Activated CD4-positive, alpha-beta T cell treated with anti-CD3 and anti-CD28 coated beads, Interleukin-2, amount 50 U/mL, for 24 hours (primary cell): Measurements from ENCODE around the gene GSTT2B.
"Not testable (repeated sequence)": the region's sequence is repeated elsewhere in the genome, so short reads cannot be mapped to it uniquely, and the experiment has no call there.

Experiments used
- DNase-seq, 2 donors: peaks; one replicate each; pipeline ENCODE4 v3.0.0-alpha.2; 2020; ENCODE audit warnings: low read depth in 1 of 2, low spot score in 1 of 2

The GSTT2B gene

DNA sequence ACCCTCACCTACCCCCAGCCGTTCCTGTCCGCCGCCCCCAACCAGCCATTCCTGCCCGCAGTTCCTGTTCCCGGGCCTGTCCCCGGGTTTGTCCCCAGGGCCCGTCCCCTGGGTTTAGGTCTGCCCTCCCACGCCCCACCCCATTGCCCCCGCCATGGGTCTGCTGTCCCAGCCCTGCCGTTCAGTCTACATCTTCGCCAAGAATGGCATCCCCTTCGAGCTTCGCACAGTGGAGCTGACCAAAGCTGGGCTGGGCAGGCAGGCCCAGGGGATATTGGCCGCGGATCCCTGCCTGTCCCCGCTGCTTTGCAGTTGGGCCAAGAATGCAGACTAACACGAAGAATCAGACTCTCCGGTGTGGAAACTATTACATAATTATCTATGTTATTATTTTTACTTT lies 11.2 kb downstream of the GSTT2B start:
- DNase-seq, result not testable (repeated sequence)

DNA sequence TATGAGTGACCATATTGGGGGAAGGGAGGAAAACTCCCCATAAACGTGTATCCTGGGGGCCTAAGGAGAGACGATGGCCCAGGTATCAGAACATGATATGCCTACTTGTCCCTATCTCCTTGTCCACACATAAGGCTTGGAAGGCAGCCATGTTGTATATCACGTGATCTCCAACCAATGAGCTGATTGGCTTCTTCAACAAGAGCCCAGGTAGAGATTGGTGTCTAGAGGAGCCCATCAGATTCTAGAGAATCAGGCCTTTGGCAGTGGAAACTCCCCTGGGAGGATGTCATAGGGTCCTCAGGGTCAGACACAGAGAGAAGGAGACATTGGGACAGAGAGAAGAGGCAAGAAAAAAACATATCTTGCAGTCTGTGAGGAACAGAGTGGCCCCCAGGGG lies 13.6 kb downstream of the GSTT2B start:
- not testable (repeated sequence) for DNase-seq

DNA sequence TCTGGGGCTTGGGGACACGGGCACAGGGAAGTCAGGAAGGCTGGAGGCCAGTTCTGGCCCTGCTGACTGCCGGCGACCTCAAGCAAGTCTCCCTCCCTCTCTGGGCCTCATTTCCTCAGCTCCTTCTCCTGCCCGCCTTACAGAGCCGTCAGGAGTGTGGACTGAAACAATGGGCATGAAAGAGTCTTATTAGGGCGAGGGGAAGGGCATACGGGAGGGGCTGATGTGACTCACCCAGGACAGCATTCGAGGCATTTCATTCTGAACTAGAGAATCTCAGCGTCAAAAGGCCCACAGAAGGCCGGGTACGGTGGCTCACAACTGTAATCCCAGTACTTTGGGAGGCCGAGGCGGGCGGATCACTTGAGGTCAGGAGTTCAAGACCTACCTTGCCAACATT lies 20.8 kb downstream of the GSTT2B start:
- not testable (repeated sequence) for DNase-seq

DNA sequence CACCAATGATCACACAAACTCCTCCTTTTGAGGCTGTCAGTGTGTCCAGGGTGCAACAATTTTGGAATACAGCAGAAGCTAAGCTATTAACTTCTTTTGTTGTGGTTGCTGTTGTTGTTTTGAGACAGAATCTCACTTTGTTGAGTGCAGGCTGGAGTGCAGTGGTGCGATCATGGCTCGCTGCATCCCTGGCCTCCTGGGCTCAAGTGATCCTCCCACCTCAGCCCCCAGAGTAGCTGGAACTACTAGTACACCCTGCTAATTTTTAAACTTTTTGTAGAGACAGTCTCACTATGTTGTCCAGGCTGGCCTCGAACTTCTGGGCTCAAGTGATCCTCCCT lies 22.0 kb downstream of the GSTT2B start:
- DNase-seq, result no peak

DNA sequence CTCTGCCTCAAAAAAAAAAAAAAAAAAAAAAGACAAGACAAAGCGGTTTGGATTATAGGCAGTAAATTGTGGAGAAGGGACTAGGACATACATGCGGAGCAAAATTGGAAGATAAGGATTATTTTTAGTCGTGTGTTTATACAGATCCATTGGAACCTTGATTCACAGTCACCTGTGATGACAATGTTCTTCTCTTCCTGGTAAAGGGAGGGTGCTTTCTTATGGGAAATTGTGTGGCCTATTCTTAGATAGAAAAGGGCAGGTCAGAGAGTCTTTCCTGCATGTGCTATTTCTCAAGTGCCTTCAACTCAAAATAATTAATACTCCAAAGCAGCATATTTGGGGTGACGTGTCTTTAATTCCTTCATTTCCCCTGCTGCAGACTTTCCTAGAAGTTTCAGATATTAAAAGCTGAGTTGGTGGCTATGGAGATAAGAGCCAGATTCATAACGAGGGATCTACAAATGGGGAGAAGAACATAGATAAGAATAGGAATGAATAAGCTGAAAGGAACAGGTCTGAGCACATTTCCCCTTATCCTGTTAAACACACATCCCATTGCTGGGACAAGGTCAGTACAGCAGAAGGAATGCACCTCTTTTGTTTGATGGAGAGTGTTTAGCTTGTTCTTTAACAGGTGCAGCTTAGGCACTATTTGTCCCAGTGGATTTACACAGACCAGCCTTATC lies 22.5 kb downstream of the GSTT2B start:
- DNase-seq, result no peak

DNA sequence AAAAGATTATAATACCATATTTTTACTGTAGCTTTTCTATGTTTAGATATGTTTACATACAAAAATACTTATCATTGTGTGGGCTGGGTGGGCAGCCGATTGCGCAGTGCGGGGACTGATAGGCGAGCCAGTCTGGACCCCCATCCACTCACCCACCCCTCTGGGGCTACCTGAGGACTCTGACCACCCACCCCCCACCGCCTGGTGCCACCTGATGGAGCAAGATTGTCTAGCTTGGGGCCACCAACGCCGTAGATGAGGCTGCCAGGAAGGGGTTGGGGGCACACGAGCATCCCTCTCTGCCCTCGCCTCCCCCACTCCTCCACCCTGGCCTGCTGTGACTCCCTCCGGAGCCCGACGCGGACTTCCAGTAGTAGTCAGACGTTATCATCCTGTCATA lies 34.4 kb downstream of the GSTT2B start:
- no peak for DNase-seq

DNA sequence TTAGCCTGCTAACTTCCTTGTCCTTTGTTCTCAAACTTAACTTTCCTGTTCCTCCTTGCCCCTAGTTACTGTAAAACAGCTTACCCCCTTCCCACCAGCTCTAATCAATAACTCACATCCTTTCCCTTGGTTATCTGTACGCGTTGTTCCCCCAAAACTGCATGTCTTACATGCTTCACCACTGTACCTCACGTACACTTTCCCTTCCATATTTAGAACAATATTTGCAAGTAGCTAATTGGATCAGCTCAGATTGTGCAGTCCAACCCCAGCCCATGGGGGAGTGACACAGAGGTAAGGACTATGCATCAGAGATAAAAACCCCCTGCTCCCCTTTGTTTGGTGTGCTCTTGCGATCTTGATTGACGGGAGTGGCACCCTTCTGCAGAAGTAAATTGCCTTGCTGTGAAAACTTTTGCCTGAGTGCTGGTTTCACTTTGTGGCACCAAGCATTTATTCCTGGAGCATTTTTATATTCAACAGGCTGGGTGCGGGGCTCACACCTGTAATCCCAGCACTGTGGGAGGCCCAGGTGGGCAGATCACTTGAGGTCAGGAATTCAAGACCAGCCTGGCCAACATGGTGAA lies 35.9 kb downstream of the GSTT2B start:
- no peak for DNase-seq

DNA sequence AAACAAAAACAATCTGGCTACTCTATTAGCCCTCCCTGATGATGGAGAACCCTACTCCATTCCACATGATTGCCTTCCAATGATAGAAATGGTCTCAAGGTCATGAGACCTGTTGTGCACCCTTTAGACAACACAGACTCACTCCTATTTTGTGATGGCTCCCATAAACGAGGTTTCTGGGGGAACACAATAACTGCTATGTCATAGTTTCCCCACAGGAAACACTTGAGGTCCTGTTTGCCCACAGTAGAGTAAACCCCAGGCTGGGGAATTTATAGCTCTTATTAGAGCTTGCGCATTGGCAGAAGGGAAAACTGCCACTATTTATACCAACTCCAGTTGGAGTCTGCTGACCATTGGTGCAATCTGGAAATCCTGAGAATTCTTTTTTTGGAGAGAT lies 38.1 kb downstream of the GSTT2B start:
- DNase-seq, result no peak

DNA sequence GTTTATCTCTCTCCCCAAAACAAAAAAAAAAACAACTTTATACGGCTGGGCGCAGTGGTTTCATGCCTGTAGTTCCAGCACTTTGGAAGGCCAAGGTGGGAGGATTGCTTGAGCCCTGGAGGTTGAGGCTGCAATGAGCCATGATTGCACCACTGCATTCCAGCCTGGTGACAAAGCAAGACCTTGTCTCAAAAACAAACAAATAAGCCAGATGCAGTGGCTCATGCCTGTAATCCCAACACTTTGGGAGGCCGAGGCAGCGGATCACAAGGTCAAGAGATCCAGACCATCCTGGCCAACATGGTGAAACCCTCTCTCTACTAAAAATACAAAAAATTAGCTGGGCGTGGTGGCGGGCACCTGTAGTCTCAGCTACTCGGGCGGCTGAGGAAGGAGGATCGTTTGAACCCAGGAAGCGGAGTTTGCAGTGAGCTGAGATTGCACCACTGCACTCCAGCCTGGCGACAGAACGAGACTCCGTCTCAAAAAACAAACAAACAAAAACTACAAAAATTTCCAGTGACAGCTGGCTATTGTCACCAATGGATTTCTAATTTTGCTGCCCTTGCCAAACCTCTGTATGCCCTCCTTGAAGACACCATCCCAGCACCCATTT lies 39.3 kb downstream of the GSTT2B start:
- not testable (repeated sequence) for DNase-seq

DNA sequence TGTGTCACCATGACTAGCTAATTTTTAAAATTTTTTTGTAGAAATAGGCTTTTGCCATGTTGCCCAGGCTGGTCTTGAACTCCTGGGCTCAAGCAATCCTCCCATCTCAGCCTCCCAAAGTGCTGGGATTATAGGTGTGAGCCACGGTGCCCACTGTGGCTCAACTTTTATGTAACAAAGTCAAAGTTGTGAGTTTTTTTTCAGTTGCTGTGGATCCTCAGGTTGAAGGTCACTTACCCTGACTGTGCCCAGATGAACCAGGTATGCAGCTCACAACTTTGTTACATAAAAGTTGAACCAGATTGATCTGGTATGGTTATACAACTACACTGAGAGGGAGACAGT lies 40.8 kb downstream of the GSTT2B start:
- DNase-seq, result not testable (repeated sequence)

DNA sequence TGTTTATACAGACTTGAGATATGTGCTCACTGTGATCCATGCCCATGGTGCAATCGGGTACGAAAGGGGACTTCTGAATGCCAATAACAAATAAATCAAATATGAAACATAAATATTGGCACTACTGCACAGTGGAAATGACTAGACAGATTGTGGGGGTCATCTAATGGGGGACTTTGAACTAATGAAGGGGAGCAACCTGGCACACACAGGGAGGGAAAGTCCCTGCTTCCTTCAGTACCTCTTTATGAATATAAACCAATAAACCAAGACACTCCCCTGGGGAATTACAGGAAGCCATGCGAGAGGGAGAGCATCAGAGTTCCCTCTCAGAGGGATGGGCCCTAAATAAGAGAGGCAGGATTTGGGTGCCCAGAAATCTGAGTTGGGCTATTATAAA lies 45.7 kb downstream of the GSTT2B start:
- DNase-seq, result no peak

DNA sequence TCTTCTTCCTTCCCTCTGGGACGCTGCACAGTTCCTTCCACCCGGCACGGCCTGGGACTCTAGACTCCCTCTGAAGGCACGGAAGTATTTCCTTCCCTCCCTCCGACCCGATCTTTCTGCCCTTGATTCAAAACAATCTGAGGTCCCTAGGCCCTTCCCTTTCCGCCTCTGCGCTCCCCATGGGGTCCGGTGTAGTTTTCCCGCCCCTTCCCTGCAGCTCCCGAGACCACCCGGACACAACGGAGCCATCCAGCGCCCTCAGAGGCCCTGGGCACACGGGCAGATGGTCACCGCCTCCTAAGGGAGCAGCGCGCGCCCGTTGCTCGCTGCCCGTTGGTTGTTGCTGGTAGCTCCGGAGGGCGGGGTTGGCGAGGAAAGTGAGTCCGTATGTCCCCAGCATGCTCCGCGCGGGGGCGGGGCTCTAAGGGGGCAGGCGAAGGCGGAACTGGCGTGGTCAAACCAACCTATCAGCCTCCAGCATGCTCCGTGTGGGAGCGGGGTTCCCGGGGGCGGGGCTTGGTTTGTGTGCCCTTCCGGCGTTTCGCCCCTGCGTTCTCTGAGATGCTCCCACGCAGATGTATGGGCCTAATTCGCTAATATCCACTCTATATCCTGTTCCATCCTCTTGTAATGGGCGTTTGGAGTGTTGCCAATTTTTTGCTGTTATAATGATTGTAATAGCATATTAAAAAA lies 47.2 kb downstream of the GSTT2B start:
- peak; percentile 98 to 99 for DNase-seq

DNA sequence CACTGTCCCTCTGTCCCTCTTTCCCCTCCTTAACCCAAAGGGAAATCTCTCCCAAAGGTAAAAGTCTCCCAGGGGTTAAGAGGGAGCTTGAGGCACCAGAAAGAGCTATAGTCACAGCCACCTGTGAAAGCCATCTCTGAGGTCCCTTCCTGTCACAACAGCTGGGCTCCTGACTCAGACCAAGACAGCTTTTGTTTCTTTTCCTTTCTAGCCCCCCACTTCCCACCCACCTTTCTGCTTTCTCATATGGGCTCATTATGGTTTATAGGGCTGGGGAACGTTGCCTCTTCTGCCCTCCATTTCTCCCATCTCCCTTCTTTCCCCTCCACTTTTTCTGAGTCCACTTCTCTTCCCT lies 47.7 kb downstream of the GSTT2B start:
- DNase-seq, result no peak

DNA sequence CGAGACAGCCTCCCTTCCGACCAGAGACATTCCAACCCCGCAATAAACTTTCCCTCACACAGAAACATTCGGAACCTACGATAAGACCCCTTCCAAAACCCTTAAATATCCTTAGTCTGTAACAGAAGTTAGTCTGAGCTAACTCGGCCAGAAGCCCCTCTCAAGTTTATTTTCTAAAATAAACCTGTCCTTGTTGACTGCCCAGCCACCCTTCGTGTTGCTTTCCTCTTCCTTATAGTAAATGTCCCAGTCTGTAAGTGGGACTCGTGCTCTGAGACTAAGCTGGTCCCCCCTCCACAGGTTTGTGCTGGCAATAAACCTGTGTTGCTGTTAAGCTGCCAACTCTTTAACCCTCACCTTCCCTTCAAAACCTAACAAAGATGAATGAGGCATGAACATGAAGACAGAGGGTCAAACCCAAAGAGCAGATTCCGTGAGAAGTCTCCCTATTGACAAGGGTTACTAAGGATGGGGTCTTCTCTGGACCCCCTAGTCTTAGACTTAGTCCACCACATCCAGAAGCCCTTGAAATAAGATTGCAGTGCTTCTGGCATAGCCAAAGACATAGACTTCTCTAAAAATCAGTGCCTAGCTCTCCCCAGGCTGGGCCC lies 48.6 kb downstream of the GSTT2B start:
- DNase-seq, result no peak

DNA sequence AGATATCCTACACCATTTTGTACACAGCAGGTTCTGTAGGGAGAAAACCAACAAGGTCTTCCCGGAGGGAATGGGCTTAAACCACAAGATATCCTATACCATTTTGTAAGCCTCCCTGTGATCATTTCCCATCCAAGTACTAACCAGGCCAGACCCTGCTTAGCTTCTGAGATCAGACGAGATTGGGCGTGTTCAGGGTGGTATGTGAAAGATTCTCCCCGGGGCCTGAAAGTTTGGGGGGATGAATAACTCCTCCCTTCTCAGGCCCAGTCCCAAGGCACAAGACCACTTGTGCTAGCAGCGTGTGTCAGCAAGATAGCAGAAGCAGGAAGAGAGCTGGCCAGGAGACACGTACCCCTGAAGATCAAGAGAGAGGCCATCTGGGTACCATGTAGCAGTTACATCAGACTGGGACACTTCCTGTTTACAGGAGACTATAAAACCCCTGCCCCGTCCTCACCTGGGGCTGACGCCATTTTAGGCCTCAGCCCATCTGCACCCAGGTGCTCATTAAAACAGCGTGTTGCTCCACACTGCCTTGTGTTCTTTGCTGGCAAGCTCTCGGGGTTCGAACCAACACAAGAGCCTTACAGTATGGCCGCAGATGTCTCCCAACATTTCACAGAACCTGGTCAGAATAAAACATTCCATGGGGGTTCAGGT lies 49.5 kb downstream of the GSTT2B start:
- DNase-seq, result no peak

DNA sequence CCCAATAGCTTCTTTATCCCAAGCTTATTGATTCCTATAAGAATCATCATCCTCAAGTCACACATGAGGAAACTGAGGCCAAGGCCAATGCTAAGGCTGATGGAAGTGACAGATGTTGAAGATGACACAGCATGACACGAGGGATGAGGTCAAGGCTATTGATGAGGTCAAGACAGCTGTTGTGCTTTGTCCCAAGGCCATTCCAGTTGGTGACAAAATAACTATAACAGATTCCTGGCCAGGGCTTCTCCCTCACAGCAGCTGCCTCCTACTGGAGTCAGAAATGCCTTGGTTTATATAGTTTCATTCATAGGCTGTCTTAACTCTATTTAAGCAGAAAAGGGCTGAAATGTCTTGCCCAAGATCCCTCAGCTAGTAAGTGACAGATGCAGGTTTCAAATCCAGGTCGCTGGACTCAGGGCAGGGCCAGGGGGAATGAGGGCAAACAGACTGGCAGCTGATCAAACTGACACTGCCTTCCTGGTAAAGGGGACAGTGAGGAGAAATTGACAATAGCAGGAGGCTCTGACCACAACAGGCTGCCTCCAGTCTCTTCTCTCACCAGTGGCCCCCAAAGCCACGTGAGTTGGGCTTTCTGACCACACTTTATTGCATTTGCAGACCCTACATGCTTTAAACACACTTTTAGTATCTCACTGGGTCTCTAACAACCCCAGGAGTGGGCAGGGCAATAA lies 50.4 kb downstream of the GSTT2B start:
- DNase-seq, result no peak

DNA sequence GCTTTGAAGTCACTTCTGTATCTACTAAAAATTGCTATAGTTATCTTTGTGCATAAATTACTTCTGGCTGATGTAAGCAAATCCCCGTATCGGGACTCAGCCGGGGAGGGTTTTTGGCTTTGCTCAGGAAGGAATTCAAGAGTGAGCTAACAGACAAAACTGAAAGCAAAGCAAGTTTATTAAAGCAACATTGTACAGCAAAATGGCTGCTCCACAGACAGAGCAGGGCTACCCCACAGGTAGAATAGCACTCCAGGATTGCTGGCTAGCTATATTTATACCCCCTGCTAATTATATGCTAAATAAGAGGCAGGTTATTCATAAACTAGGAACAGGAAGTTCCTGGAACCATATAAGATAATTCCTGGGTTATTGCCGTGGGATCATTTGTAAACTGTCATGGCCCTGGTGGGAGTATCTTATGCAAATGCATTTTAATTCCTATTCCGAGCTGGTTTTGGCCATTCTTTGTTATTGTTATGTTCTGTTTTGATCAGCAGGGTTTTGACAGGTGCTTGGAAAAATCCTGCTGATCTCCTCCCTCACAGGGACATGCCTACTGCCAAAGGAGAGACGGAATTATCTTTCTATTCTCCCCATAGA lies 51.6 kb downstream of the GSTT2B start:
- DNase-seq, result no peak

DNA sequence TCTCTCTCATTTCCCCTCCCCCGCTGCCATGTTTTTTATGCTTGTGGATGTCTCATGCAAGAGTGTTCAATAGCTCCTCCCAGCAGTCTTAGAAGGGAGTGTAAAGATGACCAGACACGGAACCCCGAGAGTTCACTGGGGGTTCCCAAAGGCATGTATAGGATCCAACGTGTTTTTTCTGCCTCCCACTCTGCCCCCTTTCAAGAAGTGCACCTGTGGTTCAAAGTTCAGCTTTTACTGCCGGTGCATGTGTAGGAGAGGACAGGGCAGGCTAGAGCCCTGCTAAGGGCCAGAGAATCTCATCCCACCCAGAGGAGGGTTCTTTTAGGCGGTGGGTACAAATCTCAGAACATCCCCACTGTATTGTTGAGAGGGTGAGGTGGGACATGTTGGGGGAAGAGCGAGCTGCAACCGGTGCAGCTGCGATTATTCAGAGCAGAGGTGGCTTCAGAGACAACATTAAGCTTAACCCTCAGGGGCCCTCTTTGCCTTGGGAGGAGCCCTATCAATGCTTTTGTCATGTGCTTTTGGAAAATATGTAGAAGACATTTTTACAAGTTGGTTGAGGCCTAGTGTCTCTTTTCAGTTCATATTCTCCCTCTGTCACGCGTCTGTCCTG lies 52.3 kb downstream of the GSTT2B start:
- DNase-seq, result no peak

DNA sequence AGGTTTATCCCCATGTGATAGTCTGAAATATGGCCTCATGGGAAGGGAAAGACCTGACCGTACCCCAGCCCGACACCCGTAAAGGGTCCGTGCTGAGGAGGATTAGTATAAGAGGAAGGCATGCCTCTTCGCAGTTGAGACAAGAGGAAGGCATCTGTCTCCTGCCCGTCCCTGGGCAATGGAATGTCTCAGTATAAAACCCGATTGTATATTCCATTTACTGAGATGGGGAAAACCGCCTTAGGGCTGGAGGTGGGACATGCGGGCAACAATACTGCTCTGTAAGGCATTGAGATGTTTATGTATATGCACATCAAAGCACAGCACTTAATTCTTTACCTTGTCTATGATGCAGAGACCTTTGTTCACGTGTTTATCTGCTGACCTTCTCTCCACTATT lies 53.6 kb downstream of the GSTT2B start:
- DNase-seq, result not testable (repeated sequence)
